K562 (cell line): Measurements from ENCODE around the gene DND1. TPM values are rescaled to one million over a fixed set of nuclear protein-coding genes. Genes with fewer than 3 reads are reported as not detected.

Source experiments
- BCLAF1 ChIP-seq, 2 experiments: fragments of 450-650 bp in 1 of 2; IDR thresholded peaks; 2 replicates each; pipeline ENCODE4 v1.6.1; 2011 to 2017; ENCODE audit warnings: low read depth in 2 of 2, antibody characterized with exemption in 1 of 2, borderline replicate concordance in 1 of 2, low read length in 1 of 2, mild to moderate bottlenecking in 1 of 2, mixed read lengths in 1 of 2; ENCODE audit not compliant: control insufficient read depth in 1 of 2
- CLOCK ChIP-seq: fragments of 250-450 bp; sonication (Bioruptor Pico); IDR thresholded peaks from 2 replicates; pipeline ENCODE4 v1.4.0; 2020; ENCODE audit warnings: mild to moderate bottlenecking, moderate library complexity, borderline replicate concordance
- FOXK2 ChIP-seq, 2 experiments: fragments of 450-650 bp; IDR thresholded peaks in 1 of 2; conservative IDR thresholded peaks in 1 of 2; 2 replicates each; pipeline ENCODE4 v1.6.1; 2016; ENCODE audit warnings: low read depth in 2 of 2, mild to moderate bottlenecking in 1 of 2
- NEUROD1 ChIP-seq: fragments of 150-350 bp; IDR thresholded peaks from 2 replicates; pipeline ENCODE4 v1.6.1; 2014; ENCODE audit warnings: borderline replicate concordance, low read length, low read depth; ENCODE audit not compliant: partially characterized antibody
- NONO ChIP-seq, 2 experiments: fragments of 200-400 bp in 1 of 2; fragments of 450-650 bp in 1 of 2; formaldehyde crosslinking in 1 of 2; IDR thresholded peaks; 2 replicates each; pipeline ENCODE4 v1.6.1; 2017; ENCODE audit warnings: low read depth in 2 of 2, mild to moderate bottlenecking in 2 of 2, moderate library complexity in 2 of 2, low read length in 1 of 2
- NR1H2 ChIP-seq: sonication (generic); formaldehyde crosslinking; IDR thresholded peaks from 2 replicates; pipeline ENCODE4 v1.4.0; 2020; ENCODE audit warnings: mild to moderate bottlenecking, missing genetic modification reagents
- PYGO2 ChIP-seq: fragments of 450-650 bp; IDR thresholded peaks from 2 replicates; pipeline ENCODE4 v1.6.1; 2016; ENCODE audit warnings: mild to moderate bottlenecking, missing genetic modification characterization, moderate library complexity, missing compliant biosample characterization
- RBM15 ChIP-seq: fragments of 200-400 bp; formaldehyde crosslinking; IDR thresholded peaks from 2 replicates; pipeline ENCODE4 v1.6.1; 2018; ENCODE audit warnings: mild to moderate bottlenecking, low read length, moderate library complexity; ENCODE audit not compliant: insufficient read depth
- XRCC5 ChIP-seq: fragments of 200-400 bp; formaldehyde crosslinking; IDR thresholded peaks from 2 replicates; pipeline ENCODE4 v1.6.1; 2017; ENCODE audit warnings: low read depth, mild to moderate bottlenecking, low read length
- ZBTB33 ChIP-seq: sonication (generic); formaldehyde crosslinking; IDR thresholded peaks from 2 replicates; pipeline ENCODE4 v1.8.1; 2023; ENCODE audit warnings: mild to moderate bottlenecking, missing genetic modification reagents
- ZC3H11A ChIP-seq: IDR thresholded peaks from 2 replicates; pipeline ENCODE4 v1.6.1; 2012; ENCODE audit warnings: low read depth, low read length, improper control_type of control experiment
- ZNF57 ChIP-seq: fragments of 450-650 bp; formaldehyde crosslinking; IDR thresholded peaks from 2 replicates; pipeline ENCODE4 v1.4.0; 2020; ENCODE audit warnings: mild to moderate bottlenecking, moderate library complexity
- polyA plus RNA-seq, 8 experiments: library from polyadenylated mRNA; depleted of rRNA in 4 of 8; stranded (reverse) in 5 of 8; unstranded in 3 of 8; fragments of >200 nt; fragmentation: Nextera tagmentation in 2 of 8; fragmentation: Illumina TruSeq in 1 of 8; extraction: Ambion mirVana in 2 of 8; extraction: Trizol in 1 of 8; gene quantifications; 2 replicates each; pipeline versions ENCODE4 v1.2.1 to v1.2.3, GENCODE V29; 2011 to 2014; ENCODE audit warnings: inconsistent platforms in 1 of 8, missing spikeins in 1 of 8
- total RNA-seq, 7 experiments: library from RNA; depleted of rRNA in 6 of 7; stranded (reverse); fragments of >200 nt in 6 of 7; fragmentation: Illumina TruSeq in 2 of 7; extraction: Trizol in 2 of 7; gene quantifications; 2 replicates each; pipeline versions ENCODE4 v1.2.1 to v1.2.3, GENCODE V29; 2011 to 2021; ENCODE audit warnings: low replicate concordance in 1 of 7

Gene DND1
- total and polyA plus RNA-seq, 9 of the 15 experiments (the other 6 are each of a cell fraction or from before 2014, with no cell fraction given): 0.37 to 2.0 (median 0.90) TPM; not detected in 3

GRCh38 chr5:140710899-140711552 lies 37.6 kb upstream of the DND1 start (continued):
- TF ChIP-seq BCLAF1 (IDR thresholded peaks at IDR 0.05; ENCODE audit: borderline replicate concordance in 1 of 2, control insufficient read depth in 1 of 2, low read depth in 2 of 2, low read length in 1 of 2): peak in 1 of 2 experiments; percentile 82; a peak in 1 of 4 replicates
- TF ChIP-seq XRCC5: peak; percentile 79; the same call in 1 of the 2 replicates
- no peak for TF ChIP-seq ZNF57 (CRISPR knock-in tag)
- TF ChIP-seq NR1H2 (CRISPR knock-in tag): no peak
- TF ChIP-seq FOXK2 (conservative IDR thresholded peaks at IDR 0.05 in 1 of 2, IDR thresholded peaks at IDR 0.05 in 1 of 2; ENCODE audit: low read depth in 2 of 2): peak; percentile 50 to 63
- peak; percentile 44; the same call in 1 of the 2 replicates for TF ChIP-seq ZBTB33 (CRISPR knock-in tag)
- TF ChIP-seq RBM15: no peak
- TF ChIP-seq CLOCK: no peak
- TF ChIP-seq NONO (IDR thresholded peaks at IDR 0.05; ENCODE audit: low read depth in 2 of 2, low read length in 1 of 2): no peak
- no peak for TF ChIP-seq ZC3H11A
- TF ChIP-seq PYGO2 (tag): no peak
- TF ChIP-seq NEUROD1: no peak
